H1 (cell line): ENCODE data around the gene DHX38. TPM values are rescaled to one million over a fixed set of nuclear protein-coding genes. Genes with fewer than 3 reads are reported as not detected.
"Not testable (repeated sequence)": the region's sequence is repeated elsewhere in the genome, so short reads cannot be mapped to it uniquely, and the experiment has no call there.

ENCODE experiments used
- CTCF ChIA-PET: fragments of 300-600 bp; sonication (Branson Sonifier 250); formaldehyde crosslinking; loops from one replicate; lab custom pipeline; 2021; ENCODE audit not compliant: partially characterized antibody; lab: Charles Lee
- POLR2A ChIA-PET: fragments of 300-600 bp; sonication (Branson Sonifier 250); formaldehyde crosslinking; loops from one replicate; lab custom pipeline; 2021; ENCODE audit warnings: inconsistent platforms; ENCODE audit not compliant: partially characterized antibody; lab: Charles Lee
- DNase-seq, 2 experiments: peaks; one replicate each; pipeline versions ENCODE4 v3.0.0 to v3.0.0-alpha.2; 2010 to 2022; ENCODE audit warnings: low spot score in 2 of 2, low read depth in 1 of 2, mixed read lengths in 1 of 2
- FAIRE-seq: peaks from 2 replicates; lab custom pipeline; 2011; peaks lifted over from hg19 to GRCh38; lab: Jason Lieb, UNC
- H2AFZ ChIP-seq: 2 replicates; pipeline ENCODE4 v1.8.1; 2012; ENCODE audit warnings: low read length, inconsistent platforms
- H2AK5ac ChIP-seq: 2 replicates; pipeline ENCODE4 v1.6.1; 2013; ENCODE audit warnings: low read depth, low read length
- H2BK120ac ChIP-seq: replicated peaks from 2 replicates; pipeline ENCODE3; 2013; ENCODE audit warnings: low read depth, low read length, inconsistent platforms
- H2BK12ac ChIP-seq: 2 replicates; pipeline ENCODE4 v1.6.1; 2013; ENCODE audit warnings: low read depth, low read length
- H2BK15ac ChIP-seq: 2 replicates; pipeline ENCODE4 v1.6.1; 2013; ENCODE audit warnings: low read length
- H2BK20ac ChIP-seq: 2 replicates; pipeline ENCODE4 v1.6.1; 2013; ENCODE audit warnings: low read length
- H2BK5ac ChIP-seq: 2 replicates; pipeline ENCODE4 v1.6.1; 2013; ENCODE audit warnings: low read depth, low read length
- H3K14ac ChIP-seq: 2 replicates; pipeline ENCODE4 v1.6.1; 2013; ENCODE audit warnings: inconsistent platforms; ENCODE audit not compliant: insufficient read length
- H3K18ac ChIP-seq: 2 replicates; pipeline ENCODE4 v1.6.1; 2013; ENCODE audit warnings: low read length; ENCODE audit errors: extremely low read depth
- H3K23ac ChIP-seq: 2 replicates; pipeline ENCODE4 v1.6.1; 2013; ENCODE audit warnings: inconsistent platforms; ENCODE audit not compliant: insufficient read length
- H3K23me2 ChIP-seq: 2 replicates; pipeline ENCODE4 v1.6.1; 2013; ENCODE audit warnings: low read depth, low read length
- H3K27ac ChIP-seq: 2 replicates; pipeline ENCODE4 v1.6.1; 2011; ENCODE audit warnings: low read depth, low read length, inconsistent platforms
- H3K27me3 ChIP-seq, 4 experiments: replicated peaks in 1 of 4; 1 replicate in 1 of 4; 2 replicates in 3 of 4; pipeline versions ENCODE4 v1.6.1 to v1.8.1; 2011 to 2013; ENCODE audit warnings: low read length in 3 of 4, mild to moderate bottlenecking in 3 of 4, inconsistent platforms in 2 of 4, mixed read lengths in 2 of 4, moderate library complexity in 1 of 4; ENCODE audit not compliant: control insufficient read depth in 3 of 4, insufficient read depth in 3 of 4; ENCODE audit errors: extremely low read depth in 1 of 4
- H3K36me3 ChIP-seq, 4 experiments: 2 replicates each; pipeline versions ENCODE4 v1.6.1 to v1.8.1; 2011 to 2013; ENCODE audit warnings: mild to moderate bottlenecking in 4 of 4, low read length in 3 of 4, moderate library complexity in 2 of 4, control low read depth in 1 of 4, inconsistent platforms in 1 of 4; ENCODE audit not compliant: insufficient read depth in 4 of 4, control insufficient read depth in 2 of 4
- H3K4ac ChIP-seq: replicated peaks from 2 replicates; pipeline ENCODE3; 2013; ENCODE audit warnings: low read length, low read depth, mixed read lengths, inconsistent platforms; ENCODE audit not compliant: insufficient read length
- H3K4me1 ChIP-seq, 4 experiments: replicated peaks in 1 of 4; 1 replicate in 1 of 4; 2 replicates in 3 of 4; pipeline versions ENCODE4 v1.6.1 to v1.8.1; 2011 to 2013; ENCODE audit warnings: low read length in 3 of 4, inconsistent platforms in 2 of 4, mixed read lengths in 1 of 4; ENCODE audit not compliant: insufficient read depth in 4 of 4, control insufficient read depth in 3 of 4
- H3K4me2 ChIP-seq, 2 experiments: 2 replicates each; pipeline versions ENCODE4 v1.6.1 to v1.8.1; 2011 to 2013; ENCODE audit warnings: low read depth in 2 of 2, low read length in 2 of 2, control low read depth in 1 of 2, inconsistent platforms in 1 of 2, mild to moderate bottlenecking in 1 of 2; ENCODE audit not compliant: insufficient read depth in 1 of 2
- H3K4me3 ChIP-seq, 4 experiments: fragments of 200-600, 300-600 bp in 1 of 4; sonication (generic), shearing (Covaris generic), sonication (Bioruptor Twin) in 1 of 4; 2 replicates each; pipeline versions ENCODE4 v1.5.1 to v1.8.1; 2011 to 2016; ENCODE audit warnings: low read length in 4 of 4, low read depth in 3 of 4, control low read depth in 2 of 4, inconsistent platforms in 2 of 4, mild to moderate bottlenecking in 2 of 4, mixed read lengths in 1 of 4, moderate library complexity in 1 of 4; ENCODE audit not compliant: insufficient read depth in 2 of 4; ENCODE audit errors: extremely low read depth in 1 of 4
- H3K56ac ChIP-seq: replicated peaks from 2 replicates; pipeline ENCODE3; 2013; ENCODE audit warnings: low read depth, mild to moderate bottlenecking, mixed read lengths, low read length, inconsistent platforms; ENCODE audit not compliant: insufficient read length
- H3K79me1 ChIP-seq: 2 replicates; pipeline ENCODE4 v1.6.1; 2013; ENCODE audit warnings: low read depth, low read length, control low read depth
- H3K79me2 ChIP-seq, 2 experiments: 2 replicates each; pipeline versions ENCODE4 v1.6.1 to v1.8.1; 2012 to 2013; ENCODE audit warnings: low read length in 2 of 2, mild to moderate bottlenecking in 2 of 2, inconsistent platforms in 1 of 2; ENCODE audit not compliant: insufficient read depth in 2 of 2, control insufficient read depth in 1 of 2
- H3K9ac ChIP-seq, 4 experiments: replicated peaks in 1 of 4; 1 replicate in 1 of 4; 2 replicates in 3 of 4; pipeline versions ENCODE4 v1.6.1 to v1.8.1; 2011 to 2013; ENCODE audit warnings: low read depth in 3 of 4, low read length in 3 of 4, control low read depth in 2 of 4, mild to moderate bottlenecking in 2 of 4, moderate library complexity in 2 of 4, inconsistent platforms in 1 of 4; ENCODE audit errors: extremely low read depth in 1 of 4
- H3K9me3 ChIP-seq, 2 experiments: 2 replicates each; pipeline versions ENCODE4 v1.6.1 to v1.8.1; 2012 to 2013; ENCODE audit warnings: mild to moderate bottlenecking in 2 of 2, moderate library complexity in 2 of 2, control low read depth in 1 of 2, inconsistent platforms in 1 of 2, low read depth in 1 of 2, low read length in 1 of 2, mixed read lengths in 1 of 2; ENCODE audit not compliant: insufficient read depth in 2 of 2
- H4K20me1 ChIP-seq, 2 experiments: replicated peaks in 1 of 2; 2 replicates each; pipeline versions ENCODE3 to v1.8.1; 2011 to 2013; ENCODE audit warnings: inconsistent platforms in 2 of 2, low read length in 2 of 2, mild to moderate bottlenecking in 1 of 2; ENCODE audit not compliant: insufficient read depth in 2 of 2, control insufficient read depth in 1 of 2
- H4K5ac ChIP-seq: 2 replicates; pipeline ENCODE4 v1.6.1; 2013; ENCODE audit warnings: low read length, low read depth, mixed read lengths, inconsistent platforms; ENCODE audit not compliant: insufficient read length
- H4K8ac ChIP-seq: 2 replicates; pipeline ENCODE4 v1.8.0; 2013; ENCODE audit warnings: mild to moderate bottlenecking, moderate library complexity, low read length, inconsistent platforms; ENCODE audit not compliant: insufficient read depth; ENCODE audit errors: extremely low read depth
- H4K91ac ChIP-seq: replicated peaks from 2 replicates; pipeline ENCODE3; 2013; ENCODE audit warnings: low read length, mixed read lengths, inconsistent platforms; ENCODE audit not compliant: insufficient read length
- WGBS, 2 experiments: shearing (Covaris generic) in 1 of 2; methylation state at CpG; one replicate each; pipeline versions ENCODE4 v1.1.6 to v1.1.7; 2013 to 2015; ENCODE audit warnings: low lambda C conversion rate in 2 of 2, mixed read lengths in 2 of 2, inconsistent platforms in 1 of 2, low coverage in 1 of 2, missing lambda C conversion rate in 1 of 2; ENCODE audit not compliant: insufficient replicate concordance in 2 of 2, insufficient coverage in 1 of 2, insufficient read length in 1 of 2; ENCODE audit errors: extremely low coverage in 1 of 2, missing lambda C conversion rate in 1 of 2; 5-methylcytosine and 5-hydroxymethylcytosine counted together
- polyA plus RNA-seq, 7 experiments: library from polyadenylated mRNA; depleted of rRNA in 3 of 7; stranded (reverse) in 5 of 7; unstranded in 2 of 7; fragments of >200 nt in 5 of 7; fragments of 200-250 nt in 2 of 7; gene quantifications; 1 replicate in 5 of 7; 2 replicates in 1 of 7; 4 replicates in 1 of 7; pipeline versions ENCODE4 v1.2.1 to v1.2.3, GENCODE V29; 2011 to 2013; ENCODE audit warnings: missing spikeins in 2 of 7, mixed read lengths in 2 of 7
- total RNA-seq: library from RNA; stranded (reverse); fragmentation: NEBNext Ultra II Directional; extraction: Animal tissue kit (Norgen Biotek cat#: 25700); gene quantifications from 2 replicates; pipeline ENCODE4 v1.2.1, GENCODE V29; 2021

Gene DHX38
- total and polyA plus RNA-seq, 2 of the 8 experiments (the other 6 are each of a cell fraction or from before 2014, with no cell fraction given): 27.3 to 53.5 TPM

GRCh38 chr16:72057313-72057712 lies 36.3 kb upstream of the DHX38 start:
- not testable (repeated sequence) for H3K36me3 ChIP-seq

GRCh38 chr16:72059060-72059459 lies 34.6 kb upstream of the DHX38 start:
- H4K5ac ChIP-seq, H2BK12ac ChIP-seq, H4K91ac ChIP-seq, H3K4me3 ChIP-seq, H3K14ac ChIP-seq, H3K4me2 ChIP-seq, H2BK20ac ChIP-seq, H4K8ac ChIP-seq, H2BK15ac ChIP-seq, H3K79me1 ChIP-seq, H3K23ac ChIP-seq, H3K23me2 ChIP-seq, H2AK5ac ChIP-seq, H3K4me1 ChIP-seq, H2AFZ ChIP-seq, DNase-seq, H3K27me3 ChIP-seq, H2BK120ac ChIP-seq, H3K36me3 ChIP-seq, H3K18ac ChIP-seq, H3K9ac ChIP-seq, H3K4ac ChIP-seq, H2BK5ac ChIP-seq, H3K9me3 ChIP-seq, H3K56ac ChIP-seq, H4K20me1 ChIP-seq, H3K27ac ChIP-seq, H3K79me2 ChIP-seq, FAIRE-seq: not testable (repeated sequence)
- ChIA-PET POLR2A (interaction anchor here (1.2 kb wide), 1 partner anchor 34 kb away, joined by 3 read pairs; the partner anchor contains the start of gene TXNL4B), CTCF (interaction anchor here (0.8 kb wide), 1 partner anchor 36 kb away, joined by 3 read pairs; no protein-coding TSS in a partner anchor)
- WGBS, 2 experiments: 90% methylated on average over 2 of the region's 7 CpGs; no CpG with 5 or more reads in 1 of the 2 experiments

More at GRCh38 chr16:72057313-72057712, 36.3 kb upstream of the DHX38 start:
- H4K91ac ChIP-seq, FAIRE-seq, H2AK5ac ChIP-seq, H3K9ac ChIP-seq, H3K79me1 ChIP-seq, DNase-seq, H3K9me3 ChIP-seq, H2BK12ac ChIP-seq, H3K56ac ChIP-seq, CTCF ChIA-PET, H4K5ac ChIP-seq, H3K79me2 ChIP-seq, POLR2A ChIA-PET, H2BK20ac ChIP-seq, H3K4me2 ChIP-seq, H2BK15ac ChIP-seq, H3K4me1 ChIP-seq, H3K23ac ChIP-seq, H3K4ac ChIP-seq, H4K8ac ChIP-seq, H3K23me2 ChIP-seq, H2AFZ ChIP-seq, H4K20me1 ChIP-seq, H3K4me3 ChIP-seq, H3K27me3 ChIP-seq, H2BK120ac ChIP-seq, H3K27ac ChIP-seq, H3K18ac ChIP-seq, H2BK5ac ChIP-seq, H3K14ac ChIP-seq: not testable (repeated sequence)
- no CpG with 5 or more reads among the region's 6 CpGs for WGBS, 2 experiments
